HepG2 (cell line): ENCODE data around the gene TBCD. TPM values are rescaled to one million over a fixed set of nuclear protein-coding genes. Genes with fewer than 3 reads are reported as not detected.
A peak's percentile ranks its signal among the peaks of the same experiment; 100 is the strongest.

ENCODE experiments used
- ATAC-seq: fragments of 200-7000 bp; cut with Tn5 transposase; 3 replicates; pipeline ENCODE4 v1.9.1; 2020; ENCODE audit warnings: mild to moderate bottlenecking, moderate library complexity
- BruUV-seq: library from RNA; stranded (reverse); fragments of 400-500 nt; replicated peaks from 2 replicates; lab custom pipeline; 2021; lab: Mats Ljungman, UMichigan
- CTCF ChIA-PET: fragments of 300-600 bp; formaldehyde crosslinking; extraction: SDS; loops from one replicate; lab custom pipeline; 2021; ENCODE audit warnings: low total read pairs, inconsistent platforms, low intra/inter-chr PET ratio; lab: Yijun Ruan, JAX
- POLR2A ChIA-PET: fragments of 350-600 bp; sonication (Branson Sonifier 250); formaldehyde crosslinking; loops from one replicate; lab custom pipeline; 2020; ENCODE audit warnings: antibody characterized with exemption, inconsistent platforms; lab: Yijun Ruan, JAX
- DNase-seq: peaks from one replicate; pipeline ENCODE4 v3.0.0-alpha.2; 2015; ENCODE audit warnings: low spot score
- FAIRE-seq: peaks from 3 replicates; lab custom pipeline; 2011; peaks lifted over from hg19 to GRCh38; lab: Jason Lieb, UNC
- H2AFZ ChIP-seq: one replicate; pipeline ENCODE4 v1.6.1; 2011; ENCODE audit warnings: low read length, inconsistent platforms
- H3K27ac ChIP-seq: fragments of 300-600 bp; 3 replicates; pipeline ENCODE4 v1.8.0; 2011; ENCODE audit warnings: mixed run types, mild to moderate bottlenecking, mixed read lengths, low read length, inconsistent platforms; ENCODE audit not compliant: insufficient read depth; ENCODE audit errors: extremely low read length
- H3K27me3 ChIP-seq, 2 experiments: fragments of 200-600 bp in 1 of 2; 2 replicates in 1 of 2; 3 replicates in 1 of 2; pipeline versions ENCODE4 v1.6.0 to v1.8.0; 2011; ENCODE audit warnings: low read length in 2 of 2, mild to moderate bottlenecking in 2 of 2, moderate library complexity in 2 of 2, inconsistent platforms in 1 of 2; ENCODE audit not compliant: insufficient read depth in 2 of 2, control insufficient read depth in 1 of 2
- H3K36me3 ChIP-seq, 2 experiments: fragments of 200-600 bp in 1 of 2; replicated peaks in 1 of 2; 2 replicates in 1 of 2; 3 replicates in 1 of 2; pipeline versions ENCODE4 v1.5.1 to v1.8.0; 2011; ENCODE audit warnings: low read length in 2 of 2, inconsistent platforms in 1 of 2; ENCODE audit not compliant: insufficient read depth in 2 of 2, control insufficient read depth in 1 of 2
- H3K4me1 ChIP-seq: 2 replicates; pipeline ENCODE4 v1.5.1; 2012; ENCODE audit warnings: low read length, inconsistent platforms; ENCODE audit not compliant: insufficient read depth
- H3K4me2 ChIP-seq: 2 replicates; pipeline ENCODE4 v1.6.0; 2011; ENCODE audit warnings: low read depth, low read length, inconsistent platforms
- H3K4me3 ChIP-seq, 3 experiments: fragments of 200-600 bp in 1 of 3; sonication (generic), shearing (Covaris generic) in 1 of 3; replicated peaks in 1 of 3; 2 replicates each; pipeline ENCODE4 v1.5.1; 2011 to 2016; ENCODE audit warnings: low read length in 3 of 3, inconsistent platforms in 2 of 3, low read depth in 2 of 3, mild to moderate bottlenecking in 2 of 3, control low read depth in 1 of 3, mixed read lengths in 1 of 3; ENCODE audit not compliant: insufficient read depth in 1 of 3
- H3K79me2 ChIP-seq: one replicate; pipeline ENCODE4 v1.6.1; 2011; ENCODE audit warnings: low read length, inconsistent platforms; ENCODE audit not compliant: insufficient read depth
- H3K9ac ChIP-seq: 2 replicates; pipeline ENCODE4 v1.6.0; 2011; ENCODE audit warnings: mild to moderate bottlenecking, low read depth, low read length, inconsistent platforms; ENCODE audit not compliant: insufficient read depth
- H3K9me3 ChIP-seq: 2 replicates; pipeline ENCODE4 v1.5.1; 2012; ENCODE audit warnings: mild to moderate bottlenecking, low read length
- H4K20me1 ChIP-seq: 2 replicates; pipeline ENCODE4 v1.6.0; 2011; ENCODE audit warnings: inconsistent platforms, mild to moderate bottlenecking, low read length, moderate library complexity; ENCODE audit not compliant: insufficient read depth
- CC2D1A ChIP-seq: sonication (generic); formaldehyde crosslinking; IDR thresholded peaks from 2 replicates; pipeline ENCODE4 v1.8.1; 2023; ENCODE audit warnings: mild to moderate bottlenecking, missing genetic modification reagents
- DPF2 ChIP-seq: sonication (generic); formaldehyde crosslinking; IDR thresholded peaks from 2 replicates; pipeline ENCODE4 v1.4.0; 2020; ENCODE audit warnings: mild to moderate bottlenecking, low read depth, missing genetic modification reagents, borderline replicate concordance
- GABPB1 ChIP-seq: IDR thresholded peaks from 2 replicates; pipeline ENCODE4 v1.6.1; 2016; ENCODE audit warnings: mild to moderate bottlenecking, missing genetic modification reagents, moderate library complexity, missing compliant biosample characterization
- MXI1 ChIP-seq: IDR thresholded peaks from 3 replicates; pipeline ENCODE4 v1.6.1; 2012; ENCODE audit warnings: low read depth, low read length, inconsistent platforms, borderline replicate concordance
- NFATC3 ChIP-seq: sonication (generic); formaldehyde crosslinking; IDR thresholded peaks from 2 replicates; pipeline ENCODE4 v1.5.1; 2020; ENCODE audit warnings: mild to moderate bottlenecking, missing genetic modification reagents
- NR2F6 ChIP-seq, 2 experiments: IDR thresholded peaks; 2 replicates each; pipeline ENCODE4 v1.6.1; 2016; ENCODE audit warnings: antibody characterized with exemption in 1 of 2, mild to moderate bottlenecking in 1 of 2
- PHB2 ChIP-seq: fragments of 450-650 bp; IDR thresholded peaks from 2 replicates; pipeline ENCODE4 v1.6.1; 2018; ENCODE audit not compliant: partially characterized antibody
- PLSCR1 ChIP-seq: sonication (generic); formaldehyde crosslinking; IDR thresholded peaks from 2 replicates; pipeline ENCODE4 v1.5.0; 2020; ENCODE audit warnings: missing genetic modification reagents, mild to moderate bottlenecking, borderline replicate concordance
- SAP130 ChIP-seq: IDR thresholded peaks from 2 replicates; pipeline ENCODE4 v1.6.1; 2016; ENCODE audit warnings: low read depth
- SATB2 ChIP-seq: sonication (generic); formaldehyde crosslinking; IDR thresholded peaks from 2 replicates; pipeline ENCODE4 v1.5.0; 2020; ENCODE audit warnings: missing genetic modification reagents
- SIN3A ChIP-seq: IDR thresholded peaks from 2 replicates; pipeline ENCODE4 v1.6.1; 2011; ENCODE audit warnings: low read depth, mild to moderate bottlenecking, control low read depth, low read length, borderline replicate concordance
- SIX4 ChIP-seq: sonication (generic); formaldehyde crosslinking; IDR thresholded peaks from 2 replicates; pipeline ENCODE4 v1.4.0; 2020; ENCODE audit warnings: missing genetic modification reagents
- TBX2 ChIP-seq: sonication (generic); formaldehyde crosslinking; IDR thresholded peaks from 2 replicates; pipeline ENCODE4 v1.5.0; 2020; ENCODE audit warnings: missing genetic modification reagents, mild to moderate bottlenecking, borderline replicate concordance
- ZKSCAN8 ChIP-seq: IDR thresholded peaks from 2 replicates; pipeline ENCODE4 v1.6.1; 2016; ENCODE audit warnings: borderline replicate concordance, missing genetic modification reagents, missing compliant biosample characterization
- ZNF10 ChIP-seq: sonication (generic); formaldehyde crosslinking; IDR thresholded peaks from 2 replicates; pipeline ENCODE4 v1.4.0; 2020; ENCODE audit warnings: mild to moderate bottlenecking, low read depth, missing genetic modification reagents, borderline replicate concordance
- ZNF225 ChIP-seq: sonication (generic); formaldehyde crosslinking; IDR thresholded peaks from 2 replicates; pipeline ENCODE4 v1.4.0; 2020; ENCODE audit warnings: mild to moderate bottlenecking, missing genetic modification reagents
- ZNF280B ChIP-seq: sonication (generic); formaldehyde crosslinking; IDR thresholded peaks from 2 replicates; pipeline ENCODE4 v1.5.0; 2020; ENCODE audit warnings: missing genetic modification reagents, mild to moderate bottlenecking, borderline replicate concordance
- ZNF331 ChIP-seq: sonication (generic); formaldehyde crosslinking; IDR thresholded peaks from 2 replicates; pipeline ENCODE4 v1.4.0; 2020; ENCODE audit warnings: missing genetic modification reagents
- ZNF644 ChIP-seq: IDR thresholded peaks from 2 replicates; pipeline ENCODE4 v1.6.1; 2016; ENCODE audit warnings: low read depth
- WGBS: methylation state at CpG from one replicate; pipeline ENCODE4 v1.1.6; 2017; ENCODE audit warnings: low lambda C conversion rate; 5-methylcytosine and 5-hydroxymethylcytosine counted together
- in situ Hi-C: cut with HindIII; loops from 2 replicates; pipeline ENCODE4 v1.10.0; 2017; ENCODE audit warnings: low pct_unique_long_range_greater_than_20kb; ENCODE audit not compliant: extremely low pct_ligation_motif_present
- intact Hi-C: fragments of 100-400 bp; cut with micrococcal nuclease; formaldehyde crosslinking; loops from one replicate; pipeline ENCODE4 v1.10.0; 2022; ENCODE audit not compliant: unreplicated experiment
- polyA plus RNA-seq, 8 experiments: library from polyadenylated mRNA; depleted of rRNA in 3 of 8; stranded (reverse) in 7 of 8; unstranded in 1 of 8; fragments of >200 nt; fragmentation: Illumina TruSeq in 4 of 8; extraction: Trizol in 4 of 8; gene quantifications; 2 replicates each; pipeline versions ENCODE4 v1.2.1 to v1.2.3, GENCODE V29; 2011 to 2016; ENCODE audit warnings: low read depth in 4 of 8, missing spikeins in 1 of 8, mixed read lengths in 1 of 8; ENCODE audit not compliant: insufficient read depth in 1 of 8
- total RNA-seq, 5 experiments: library from RNA; depleted of rRNA; stranded (reverse); fragments of >200 nt; fragmentation: Illumina TruSeq; extraction: Trizol; gene quantifications; 2 replicates each; pipeline ENCODE4 v1.2.3, GENCODE V29; 2016; ENCODE audit warnings: low read depth in 1 of 5
- TF ChIP-seq, protein P1 (sequence below): sonication (generic); formaldehyde crosslinking; IDR thresholded peaks from 2 replicates; pipeline ENCODE4 v1.4.0; 2020; ENCODE audit warnings: missing genetic modification reagents, borderline replicate concordance

Gene TBCD
- total and polyA plus RNA-seq, 2 of the 13 experiments (the other 11 are each of a cell fraction or from before 2014, with no cell fraction given) = 33.9 to 54.8 TPM

- TF ChIP-seq DPF2 (CRISPR knock-in tag) = no peak
- TF ChIP-seq ZNF10 (CRISPR knock-in tag) = no peak
- TF ChIP-seq NFATC3 (CRISPR knock-in tag) = no peak
- no peak for TF ChIP-seq ZNF225 (CRISPR knock-in tag)
- no peak for TF ChIP-seq GABPB1 (CRISPR knock-in tag)
- TF ChIP-seq, all 625 proteins: peak for 0
Measured at GRCh38 chr17:82846061-82846691, 94.3 kb downstream of the TBCD start (continued).

GRCh38 chr17:82848022-82848592, 96.2 kb downstream of the TBCD start:
- Histone ChIP-seq H2AFZ (no peak overlapping the region), H3K27me3 (no peaks in the 10 kb centered on the region), H3K36me3 (peaks cover 0 to 2% of the 10 kb centered on the region in 2 experiments; a peak in 1 of 5 replicates), H4K20me1 (no peaks in the 10 kb centered on the region), H3K27ac (peak overlapping the region; percentile 60), H3K79me2 (no peaks in the 10 kb centered on the region), H3K9me3 (no peaks in the 10 kb centered on the region), H3K4me2 (peak overlapping the region; percentile 77), H3K9ac (peak overlapping the region; percentile 49), H3K4me1 (peaks cover 14% of the 10 kb centered on the region), H3K4me3 (peak overlapping the region; percentile 36 to 65 (median 37); a peak in 5 of 6 replicates)
- CTCF ChIA-PET = no interaction called here
- FAIRE-seq (peak; percentile 98), ATAC-seq (peak; percentile 98), DNase-seq (peak; percentile 83)
- in situ Hi-C loops (no loop called here), intact Hi-C loops (no loop called here)
- whole genome bisulfite sequencing = 15% methylated on average over 18 of the region's 23 CpGs
- POLR2A ChIA-PET = interaction anchor here (1.4 kb wide), 1 partner anchor 10 kb away, joined by 9 read pairs; no protein-coding TSS in a partner anchor
- no TSS peak for BruUV-seq
- 0 out of 2 replicates have a peak, but pooled peaks have one; percentile 82 for TF ChIP-seq CC2D1A
- 0 out of 3 replicates have a peak, but pooled peaks have one; percentile 48 for TF ChIP-seq MXI1
- no peak for TF ChIP-seq ZKSCAN8 (CRISPR knock-in tag)
- peak; percentile 96 for TF ChIP-seq TBX2 (CRISPR knock-in tag)
- TF ChIP-seq PLSCR1 = no peak
- TF ChIP-seq, protein P1, sequence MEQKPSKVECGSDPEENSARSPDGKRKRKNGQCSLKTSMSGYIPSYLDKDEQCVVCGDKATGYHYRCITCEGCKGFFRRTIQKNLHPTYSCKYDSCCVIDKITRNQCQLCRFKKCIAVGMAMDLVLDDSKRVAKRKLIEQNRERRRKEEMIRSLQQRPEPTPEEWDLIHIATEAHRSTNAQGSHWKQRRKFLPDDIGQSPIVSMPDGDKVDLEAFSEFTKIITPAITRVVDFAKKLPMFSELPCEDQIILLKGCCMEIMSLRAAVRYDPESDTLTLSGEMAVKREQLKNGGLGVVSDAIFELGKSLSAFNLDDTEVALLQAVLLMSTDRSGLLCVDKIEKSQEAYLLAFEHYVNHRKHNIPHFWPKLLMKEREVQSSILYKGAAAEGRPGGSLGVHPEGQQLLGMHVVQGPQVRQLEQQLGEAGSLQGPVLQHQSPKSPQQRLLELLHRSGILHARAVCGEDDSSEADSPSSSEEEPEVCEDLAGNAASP = no peak
- peak; percentile 83 for TF ChIP-seq SAP130 (CRISPR knock-in tag)
- TF ChIP-seq PHB2 = no peak
- no peak for TF ChIP-seq SATB2 (CRISPR knock-in tag)
- TF ChIP-seq SIN3A = peak; percentile 66; the same call in 1 of the 2 replicates
- TF ChIP-seq SIX4 (CRISPR knock-in tag) = peak; percentile 58; the same call in 1 of the 2 replicates
- TF ChIP-seq ZNF280B (CRISPR knock-in tag) = peak; percentile 39; the same call in 1 of the 2 replicates
- TF ChIP-seq ZNF331 = no peak; the same call in 1 of the 2 replicates
- TF ChIP-seq NR2F6 (IDR thresholded peaks at IDR 0.05) = no peak
- TF ChIP-seq NR2F6 (CRISPR knock-in tag; IDR thresholded peaks at IDR 0.05) = no peak
- no peak for TF ChIP-seq ZNF644 (CRISPR knock-in tag)
